LoVo (cell line): ENCODE data around the gene ZBTB24.
"Not testable (repeated sequence)": the region's sequence is repeated elsewhere in the genome, so short reads cannot be mapped to it uniquely, and the experiment has no call there.

ENCODE experiments used
- DNase-seq: peaks from one replicate; pipeline ENCODE4 v3.0.0-alpha.2; 2016; ENCODE audit warnings: low spot score

Gene ZBTB24

DNA sequence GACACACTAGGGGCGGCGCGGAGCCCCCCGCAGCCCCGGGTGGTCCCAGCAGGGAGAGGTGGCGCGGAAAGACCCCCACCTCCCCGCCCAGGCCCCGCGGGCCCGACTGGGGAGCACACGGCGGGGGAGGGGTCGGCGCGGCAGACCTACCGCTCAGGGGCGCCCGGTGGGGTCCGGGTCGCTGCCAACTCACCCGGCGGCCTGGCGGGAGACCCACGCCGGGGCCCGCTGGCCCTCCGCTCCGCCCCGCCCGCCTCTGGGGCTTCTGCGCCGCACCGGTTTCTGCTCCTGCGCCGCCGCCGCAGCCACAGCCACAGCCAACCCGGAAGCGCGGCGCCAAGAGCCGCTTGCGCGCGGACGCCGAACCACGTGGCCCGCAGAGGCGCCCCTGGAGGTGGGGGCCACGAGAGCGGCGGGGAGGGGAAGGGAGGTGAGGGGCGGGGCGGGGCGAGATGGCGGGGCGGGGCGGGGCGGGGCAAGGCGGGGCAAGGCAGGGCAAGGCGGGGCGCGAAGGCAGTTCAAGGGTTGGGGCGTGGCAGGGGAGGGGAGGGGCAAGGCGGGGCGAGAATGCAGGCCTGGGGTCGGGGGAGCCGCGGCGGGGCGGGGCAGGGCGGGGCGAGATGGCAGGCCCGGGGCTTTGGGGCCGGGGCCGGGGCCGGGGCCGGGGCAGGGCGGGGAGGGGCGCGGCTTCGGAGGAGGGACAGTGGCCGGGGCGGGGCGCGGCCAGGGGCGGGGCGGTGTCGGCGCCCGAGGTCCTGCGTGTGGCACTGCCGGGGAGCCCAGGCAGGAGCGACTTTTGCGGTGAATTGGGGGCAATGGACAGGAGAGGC lies at the start of gene ZBTB24:
TSS of gene ZBTB24 (minus strand) at position 315 of the 830 bp plus-strand sequence. CDS start 1,193 bp downstream, outside the sequence.
- peak; percentile 88 for DNase-seq

DNA sequence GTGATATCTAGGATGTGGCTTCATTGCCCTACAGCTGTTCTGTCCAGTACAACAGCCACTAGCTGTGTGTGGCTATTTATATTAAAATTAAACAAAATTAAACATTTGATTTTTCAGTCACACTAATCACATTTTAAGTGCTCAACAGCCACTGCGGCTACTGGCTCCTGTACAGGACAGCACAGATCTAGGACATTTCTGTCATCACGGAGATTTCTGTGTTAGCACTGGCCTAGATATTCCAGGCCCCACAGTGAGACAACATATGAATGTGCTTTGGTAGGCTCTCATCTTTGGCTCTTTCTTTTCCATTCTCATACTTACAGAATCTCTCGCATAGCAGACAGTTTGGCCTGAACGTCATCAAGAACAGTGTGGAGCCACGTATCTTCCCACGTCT lies 48.4 kb upstream of the ZBTB24 start:
- no peak for DNase-seq

DNA sequence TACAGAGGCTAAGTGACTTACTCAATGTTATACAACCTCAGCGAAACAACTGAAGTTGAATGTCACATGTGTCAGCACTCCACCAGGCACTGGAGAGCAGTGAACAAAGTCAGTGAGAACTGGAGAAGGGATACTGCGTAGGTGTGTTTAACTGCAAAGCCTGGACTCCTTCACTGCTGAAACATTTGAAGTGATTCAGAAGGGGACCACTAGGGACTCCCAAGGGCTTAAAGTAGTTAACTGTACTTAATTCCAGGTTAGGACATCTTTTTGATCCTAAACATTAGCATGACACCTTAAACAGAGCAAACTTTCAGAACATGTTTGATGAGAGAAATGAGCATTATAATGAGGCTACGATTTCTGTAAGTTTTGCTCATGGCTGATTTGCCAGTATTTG lies 45.0 kb upstream of the ZBTB24 start:
- peak; percentile 8 for DNase-seq

DNA sequence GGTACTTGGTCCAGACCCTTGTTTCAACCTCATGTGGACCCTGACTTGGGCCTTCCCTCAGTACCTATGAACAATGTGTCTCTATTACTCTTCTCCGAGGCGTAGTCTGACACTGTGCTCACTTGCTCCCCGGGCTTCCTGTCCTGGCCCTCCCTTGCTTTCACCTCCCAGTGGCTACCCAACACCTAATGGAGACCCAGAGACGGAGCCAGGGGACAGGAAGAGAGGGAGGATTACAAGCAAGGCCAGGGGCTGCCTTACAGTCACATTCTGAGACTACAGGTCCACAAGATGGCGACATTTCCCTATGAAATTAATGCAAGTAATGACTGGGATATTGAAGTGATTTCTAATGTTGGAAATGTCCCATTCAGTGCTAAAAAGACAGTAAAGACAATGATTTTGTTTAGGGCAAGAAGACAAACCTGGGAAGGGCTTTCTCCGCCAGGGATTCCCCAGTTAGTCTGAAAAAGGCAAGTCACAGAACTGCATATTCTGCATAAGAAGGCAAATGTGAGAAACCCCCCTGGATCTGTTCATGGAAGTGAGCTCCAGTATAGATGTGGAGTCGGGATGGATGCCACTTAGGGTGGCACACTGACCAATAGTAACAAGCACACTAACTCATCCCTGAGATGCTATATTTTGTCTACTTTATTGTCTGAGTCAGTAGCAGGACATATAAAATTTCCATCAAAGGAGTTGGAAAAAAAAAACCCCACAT lies 44.0 kb upstream of the ZBTB24 start:
- peak; percentile 63 for DNase-seq

DNA sequence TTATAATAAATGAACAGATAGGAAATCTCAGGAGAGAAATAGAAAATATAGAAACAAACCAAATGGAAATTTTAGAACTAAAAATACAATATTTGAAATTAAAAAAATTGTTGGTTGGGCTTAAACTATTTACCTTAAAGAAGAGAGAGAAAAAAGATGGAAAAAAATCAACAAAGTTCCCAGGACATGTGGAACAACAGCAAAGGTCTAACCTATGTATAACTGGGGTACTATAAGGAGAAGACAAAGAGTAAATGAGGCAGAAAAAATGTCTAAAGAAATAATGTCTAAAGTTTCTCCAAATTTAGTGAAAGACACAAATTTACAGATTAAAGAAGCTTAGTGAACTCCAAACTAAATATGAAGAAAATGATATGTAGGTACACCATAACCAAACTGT lies 41.1 kb upstream of the ZBTB24 start:
- no peak for DNase-seq

DNA sequence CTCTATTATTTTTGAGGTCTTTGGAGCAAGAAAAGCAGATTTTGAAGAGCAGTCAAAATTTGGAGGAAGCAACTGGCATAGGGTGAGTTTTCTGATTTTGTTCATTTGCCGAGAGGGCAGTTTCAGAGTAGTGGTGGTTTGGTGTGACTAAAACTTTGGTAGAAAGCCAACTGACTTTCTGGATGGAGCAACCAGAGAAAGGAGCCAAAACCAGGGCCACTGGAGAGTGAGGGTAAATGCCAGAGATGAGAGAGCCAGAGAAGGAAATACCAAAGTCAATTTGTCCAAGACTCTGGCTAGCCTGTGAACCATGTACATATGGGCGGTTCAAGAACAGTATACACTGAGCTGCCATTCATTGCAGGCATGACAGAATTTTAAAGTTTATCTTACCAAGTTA lies 40.5 kb upstream of the ZBTB24 start:
- no peak for DNase-seq

- DNase-seq = no peak
These were observed 38.1 kb upstream of the ZBTB24 start for GRCh38 chr6:109521080-109521479.

GRCh38 chr6:109519647-109520046 lies 36.6 kb upstream of the ZBTB24 start:
- not testable (repeated sequence) for DNase-seq

GRCh38 chr6:109516929-109517328 lies 33.9 kb upstream of the ZBTB24 start:
- DNase-seq = no peak

GRCh38 chr6:109515781-109516409 lies 32.9 kb upstream of the ZBTB24 start:
- no peak for DNase-seq

DNA sequence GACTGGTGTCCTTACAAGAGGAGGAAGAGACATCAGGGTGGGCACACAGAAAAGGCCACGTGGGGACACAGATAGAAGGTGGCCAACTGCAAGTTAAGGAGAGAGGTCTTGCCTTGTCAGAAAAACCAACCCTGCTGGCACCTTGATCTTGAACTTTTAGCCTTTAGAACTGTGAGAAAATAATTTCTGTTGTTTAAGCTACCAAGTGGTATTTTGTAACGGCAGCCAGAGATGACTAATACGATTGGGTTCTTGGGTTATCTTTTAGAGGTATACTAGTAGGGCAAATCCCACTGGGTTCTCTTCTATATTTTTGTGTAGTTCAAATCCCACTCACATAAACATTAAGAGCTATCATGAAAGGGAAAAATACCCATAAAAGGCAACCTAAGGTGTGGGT lies 31.9 kb upstream of the ZBTB24 start:
- no peak for DNase-seq

- peak; percentile 3 for DNase-seq
These were observed 30.6 kb upstream of the ZBTB24 start for GRCh38 chr6:109513571-109514071.

DNA sequence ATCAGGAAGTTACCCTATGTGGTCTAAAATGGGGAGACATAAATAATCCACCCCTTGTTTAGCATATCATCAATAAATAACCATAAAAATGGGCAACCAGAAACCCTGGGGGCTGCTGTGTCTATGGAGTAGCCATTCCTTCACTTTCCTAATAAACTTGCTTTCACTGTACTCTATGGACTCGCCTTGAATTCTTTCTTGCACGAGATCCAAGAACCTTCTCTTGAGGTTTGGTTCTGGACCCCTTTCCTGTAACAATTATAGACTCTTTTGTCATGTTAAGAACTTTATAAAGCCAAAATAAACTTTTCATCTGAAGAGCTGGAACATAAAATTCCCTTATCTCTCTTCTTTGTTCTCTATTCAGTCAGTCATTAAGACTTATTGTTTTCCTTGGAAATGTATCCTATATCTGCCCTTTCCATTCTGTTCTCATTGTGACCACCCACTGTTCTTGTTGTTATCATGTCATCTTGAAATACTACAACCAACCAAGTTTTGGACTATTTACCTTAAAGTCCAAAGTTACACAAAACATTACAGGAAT lies 29.3 kb upstream of the ZBTB24 start:
- no peak for DNase-seq

DNA sequence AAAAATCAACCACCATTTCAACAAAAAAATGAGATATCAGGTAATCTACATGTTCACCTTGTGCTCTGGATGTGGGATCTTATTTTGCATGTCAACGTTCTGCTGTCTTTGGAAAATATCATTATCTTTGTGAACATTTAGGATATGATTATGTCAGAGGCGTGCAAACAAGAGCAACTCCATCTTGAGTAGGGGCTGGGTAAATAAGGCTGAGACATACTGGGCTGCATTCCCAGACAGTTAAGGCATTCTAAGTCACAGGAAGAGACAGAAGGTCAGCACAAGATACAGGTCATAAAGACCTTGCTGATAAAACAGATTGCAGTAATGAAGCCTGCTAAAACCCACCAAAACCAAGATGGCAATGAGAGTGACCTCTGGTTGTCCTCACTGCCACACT lies 28.8 kb upstream of the ZBTB24 start:
- no peak for DNase-seq

DNA sequence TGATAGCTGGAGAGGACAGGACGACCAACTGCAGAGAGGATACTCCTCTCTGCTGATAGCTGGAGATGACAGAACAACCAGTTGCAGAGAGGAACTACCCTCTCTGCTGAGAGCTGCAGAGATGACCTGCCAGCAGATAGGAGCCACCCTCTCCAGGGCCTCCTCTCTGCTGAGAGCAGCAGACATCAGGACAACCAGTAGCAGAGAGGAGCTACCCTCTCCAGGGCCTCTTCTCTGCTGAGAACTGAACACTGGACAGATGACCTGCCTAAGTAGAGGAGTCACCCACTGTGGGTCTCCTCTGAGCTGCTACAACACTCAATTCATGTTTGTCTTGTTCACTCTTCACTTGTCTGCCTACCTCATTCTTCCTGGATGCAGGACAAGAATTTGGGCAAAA lies 27.3 kb upstream of the ZBTB24 start:
- no peak for DNase-seq

DNA sequence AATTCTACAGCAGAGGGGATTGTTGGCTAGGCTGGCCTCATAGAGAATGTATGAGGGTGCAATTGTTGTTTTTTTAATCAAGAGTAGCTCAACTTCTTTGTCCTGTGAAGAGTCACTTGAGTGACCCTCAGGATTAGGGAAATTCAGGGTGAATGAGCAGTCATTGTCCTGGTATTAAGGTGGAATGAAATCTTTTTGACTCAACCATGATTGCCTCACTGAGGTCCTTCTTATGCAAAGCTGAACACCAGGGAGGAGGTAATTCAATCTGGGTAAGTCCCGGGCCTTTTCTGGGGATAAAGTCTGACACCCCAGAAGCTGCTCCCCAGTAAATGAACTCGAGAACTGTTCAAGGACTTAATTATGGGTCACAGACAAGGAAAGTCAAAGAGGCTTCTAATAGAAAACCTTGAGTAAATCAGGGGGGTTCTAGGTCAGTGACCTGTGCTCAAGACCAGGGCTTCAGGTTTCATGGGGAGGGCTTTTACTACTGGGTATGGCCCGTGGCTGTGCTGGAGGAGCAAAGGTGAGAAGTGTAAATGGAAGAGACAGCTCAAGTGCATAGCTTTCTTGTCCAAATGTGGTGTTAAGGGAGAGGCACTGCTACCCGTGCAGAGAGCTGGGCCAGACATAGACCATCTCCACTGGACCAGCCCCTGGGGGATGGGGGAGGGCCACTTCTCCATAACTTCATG lies 25.3 kb upstream of the ZBTB24 start:
- no peak for DNase-seq

DNA sequence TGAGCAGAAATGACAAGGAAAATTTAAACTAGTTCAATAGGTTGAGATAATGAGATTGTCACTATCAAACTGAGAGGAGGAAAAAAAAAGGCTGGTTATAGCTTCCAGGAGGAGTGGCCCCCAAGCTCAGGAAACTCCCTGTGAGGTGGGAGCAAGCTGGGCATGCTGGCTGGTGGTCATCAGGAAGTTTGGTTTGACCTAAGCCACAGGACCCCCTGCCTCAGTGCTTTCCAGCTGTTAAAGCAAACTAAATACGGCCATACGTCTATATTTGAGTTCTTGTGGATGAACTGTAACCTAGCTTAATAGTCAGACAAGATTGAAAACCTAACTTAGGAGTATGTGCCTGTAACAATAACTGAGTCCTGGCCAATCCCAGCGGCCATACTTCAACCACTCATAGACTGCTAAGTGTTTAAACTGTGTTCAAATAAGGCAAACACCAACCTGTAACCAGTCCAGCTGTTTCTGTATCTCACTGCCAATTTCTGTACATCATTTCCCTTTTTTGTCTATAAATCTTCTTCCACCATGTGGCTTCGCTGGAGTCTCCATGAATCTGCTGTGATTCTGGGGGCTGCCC lies 24.6 kb upstream of the ZBTB24 start:
- DNase-seq = no peak

DNA sequence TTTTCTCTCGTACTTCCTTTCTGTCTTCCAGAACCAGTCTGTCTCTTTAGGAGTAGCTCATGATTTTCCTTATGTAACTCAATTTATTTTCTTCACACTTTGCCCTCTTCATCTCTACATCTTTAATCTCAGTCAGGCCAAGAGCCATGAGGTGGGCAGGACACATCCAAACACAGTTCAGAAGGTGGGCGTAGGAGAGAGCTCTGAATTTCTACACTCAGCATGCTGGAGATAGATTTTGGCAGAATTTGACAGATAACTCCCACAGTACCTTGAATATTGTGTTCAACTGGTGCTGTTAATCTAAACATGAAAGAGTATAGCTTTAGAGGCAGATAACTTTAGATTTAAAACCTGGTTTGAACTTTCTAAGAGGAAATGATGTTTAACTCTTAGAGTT lies 23.8 kb upstream of the ZBTB24 start:
- no peak for DNase-seq

GRCh38 chr6:109506314-109506713 lies 23.3 kb upstream of the ZBTB24 start:
- DNase-seq = no peak

- DNase-seq = no peak
These were observed 20.6 kb upstream of the ZBTB24 start for GRCh38 chr6:109503327-109504224.
